ENCODE results near the gene KL. TPM values are rescaled to one million over a fixed set of nuclear protein-coding genes. Genes with fewer than 3 reads are reported as not detected.

Gene KL
- total RNA-seq, 2 donors from 2014 or later: 0.09 TPM; not detected in 1

GRCh38 chr13:33083054-33083453 is 66.8 kb downstream of the KL start:
- H3K4me1 ChIP-seq (ENCODE audit: control insufficient read depth, insufficient read depth, low read length): no peaks in the 10 kb centered on the region
- no peak for TF ChIP-seq CTCF (conservative IDR thresholded peaks at IDR 0.05)
- H3K27ac ChIP-seq (ENCODE audit: low read depth, low read length): no peak overlapping the region
- no peak for DNase-seq
- H3K9ac ChIP-seq (ENCODE audit: extremely low read depth, low read length, poor library complexity, severe bottlenecking): no peak overlapping the region
- no peaks in the 10 kb centered on the region for H3K4me1 Mint-ChIP-seq
- WGBS, 2 experiments (ENCODE audit: insufficient coverage in 1 of 2, insufficient read length in 1 of 2): no CpG with 5 or more reads among the region's 1 CpG
- no peak overlapping the region for H3K4me3 ChIP-seq (ENCODE audit: low read length)
- H3K4me3 Mint-ChIP-seq: no peak overlapping the region
- H3K27me3 Mint-ChIP-seq (ENCODE audit: insufficient read depth): peaks cover 24% of the 10 kb centered on the region
- H3K9me3 ChIP-seq (ENCODE audit: control insufficient read depth, low read length): no peaks in the 10 kb centered on the region
- no peaks in the 10 kb centered on the region for H3K36me3 Mint-ChIP-seq (ENCODE audit: low read depth)
- H3K27me3 ChIP-seq (ENCODE audit: control insufficient read depth, insufficient read depth, low read length, poor library complexity, severe bottlenecking): no peaks in the 10 kb centered on the region
- H3K27ac Mint-ChIP-seq: no peak overlapping the region
- no peaks in the 10 kb centered on the region for H3K36me3 ChIP-seq (ENCODE audit: control insufficient read depth, insufficient read depth, low read length)
- no peaks in the 10 kb centered on the region for H3K9me3 Mint-ChIP-seq

GRCh38 chr13:33087091-33087490 is 70.9 kb downstream of the KL start:
- H3K27ac Mint-ChIP-seq: no peak overlapping the region
- H3K4me3 Mint-ChIP-seq: no peak overlapping the region
- no peaks in the 10 kb centered on the region for H3K9me3 Mint-ChIP-seq
- H3K27me3 Mint-ChIP-seq (ENCODE audit: insufficient read depth): peaks cover 36% of the 10 kb centered on the region
- no peak for DNase-seq
- no peaks in the 10 kb centered on the region for H3K36me3 Mint-ChIP-seq (ENCODE audit: low read depth)
- 85 to 90% methylated on average over 9 of the region's 9 CpGs for WGBS, 2 experiments (ENCODE audit: insufficient coverage in 1 of 2, insufficient read length in 1 of 2)
- H3K4me1 Mint-ChIP-seq: peaks cover 3% of the 10 kb centered on the region
- H3K4me1 ChIP-seq (ENCODE audit: control insufficient read depth, insufficient read depth, low read length): no peaks in the 10 kb centered on the region
- no peak for TF ChIP-seq CTCF (conservative IDR thresholded peaks at IDR 0.05)
- H3K27ac ChIP-seq (ENCODE audit: low read depth, low read length): no peak overlapping the region
- H3K9ac ChIP-seq (ENCODE audit: extremely low read depth, low read length, poor library complexity, severe bottlenecking): no peak overlapping the region
- H3K27me3 ChIP-seq (ENCODE audit: control insufficient read depth, insufficient read depth, low read length, poor library complexity, severe bottlenecking): no peaks in the 10 kb centered on the region
- H3K4me3 ChIP-seq (ENCODE audit: low read length): no peak overlapping the region
- no peaks in the 10 kb centered on the region for H3K9me3 ChIP-seq (ENCODE audit: control insufficient read depth, low read length)
- H3K36me3 ChIP-seq (ENCODE audit: control insufficient read depth, insufficient read depth, low read length): no peaks in the 10 kb centered on the region

- DNase-seq: no peak
- Histone ChIP-seq H3K9me3 (ENCODE audit: control insufficient read depth, low read length) (no peaks in the 10 kb centered on the region), H3K9ac (ENCODE audit: extremely low read depth, low read length, poor library complexity, severe bottlenecking) (no peak overlapping the region), H3K27ac (ENCODE audit: low read depth, low read length) (no peak overlapping the region), H3K36me3 (ENCODE audit: control insufficient read depth, insufficient read depth, low read length) (no peaks in the 10 kb centered on the region), H3K4me1 (ENCODE audit: control insufficient read depth, insufficient read depth, low read length) (no peaks in the 10 kb centered on the region), H3K27me3 (ENCODE audit: control insufficient read depth, insufficient read depth, low read length, poor library complexity, severe bottlenecking) (no peaks in the 10 kb centered on the region), H3K4me3 (ENCODE audit: low read length) (no peak overlapping the region)
- Mint-ChIP-seq H3K36me3 (ENCODE audit: low read depth) (no peaks in the 10 kb centered on the region), H3K27ac (no peak overlapping the region), H3K4me3 (no peak overlapping the region), H3K4me1 (peaks cover 10% of the 10 kb centered on the region), H3K9me3 (no peaks in the 10 kb centered on the region), H3K27me3 (ENCODE audit: insufficient read depth) (peaks cover 37% of the 10 kb centered on the region)
- 100% methylated on average over 3 of the region's 3 CpGs; no CpG with 5 or more reads in 1 of the 2 experiments for WGBS, 2 experiments (ENCODE audit: insufficient coverage in 1 of 2, insufficient read length in 1 of 2)
- TF ChIP-seq CTCF (conservative IDR thresholded peaks at IDR 0.05): no peak
Measured at GRCh38 chr13:33087790-33088189, 71.6 kb downstream of the KL start.
